HepG2 (cell line): ENCODE results near the gene ZPR1. TPM values are rescaled to one million over a fixed set of nuclear protein-coding genes. Genes with fewer than 3 reads are reported as not detected.

Source experiments
- BHLHE40 ChIP-seq: IDR thresholded peaks from 2 replicates; pipeline ENCODE4 v1.6.1; 2011; ENCODE audit warnings: low read length, improper control_type of control experiment
- DNMT1 ChIP-seq: sonication (generic); formaldehyde crosslinking; IDR thresholded peaks from 2 replicates; pipeline ENCODE4 v1.5.1; 2020; ENCODE audit warnings: mild to moderate bottlenecking, missing genetic modification reagents
- DRAP1 ChIP-seq: IDR thresholded peaks from 2 replicates; pipeline ENCODE4 v1.6.1; 2016; ENCODE audit warnings: missing genetic modification reagents, missing compliant biosample characterization
- GATAD2A ChIP-seq: IDR thresholded peaks from 2 replicates; pipeline ENCODE4 v1.6.1; 2016
- GMEB2 ChIP-seq: IDR thresholded peaks from 2 replicates; pipeline ENCODE4 v1.6.1; 2016; ENCODE audit warnings: missing biosample characterization, missing genetic modification reagents, low read depth
- HMGXB4 ChIP-seq, 2 experiments: sonication (generic) in 1 of 2; formaldehyde crosslinking in 1 of 2; IDR thresholded peaks; 2 replicates each; pipeline versions ENCODE4 v1.4.0 to v1.6.1; 2018 to 2020; ENCODE audit warnings: missing genetic modification reagents in 2 of 2, borderline replicate concordance in 1 of 2, low read depth in 1 of 2, mild to moderate bottlenecking in 1 of 2, missing biosample characterization in 1 of 2
- IKZF5 ChIP-seq: IDR thresholded peaks from 2 replicates; pipeline ENCODE4 v1.6.1; 2018; ENCODE audit warnings: missing genetic modification reagents, mild to moderate bottlenecking, missing compliant biosample characterization
- IRF2 ChIP-seq: IDR thresholded peaks from 2 replicates; pipeline ENCODE4 v1.6.1; 2018; ENCODE audit warnings: missing genetic modification reagents, missing compliant biosample characterization
- LRRFIP1 ChIP-seq: sonication (generic); formaldehyde crosslinking; conservative IDR thresholded peaks from 2 replicates; pipeline ENCODE4 v1.4.0; 2020; ENCODE audit warnings: missing genetic modification reagents
- MATR3 ChIP-seq: sonication (generic); formaldehyde crosslinking; IDR thresholded peaks from 2 replicates; pipeline ENCODE4 v1.4.0; 2020; ENCODE audit warnings: missing genetic modification reagents
- MZF1 ChIP-seq: sonication (generic); formaldehyde crosslinking; IDR thresholded peaks from 2 replicates; pipeline ENCODE4 v1.8.1; 2023; ENCODE audit warnings: mild to moderate bottlenecking, missing genetic modification reagents, borderline replicate concordance
- RARA ChIP-seq: IDR thresholded peaks from 2 replicates; pipeline ENCODE4 v1.6.1; 2016; ENCODE audit warnings: missing genetic modification reagents, missing compliant biosample characterization
- RFXAP ChIP-seq: sonication (generic); formaldehyde crosslinking; IDR thresholded peaks from 2 replicates; pipeline ENCODE4 v1.4.0; 2020; ENCODE audit warnings: missing genetic modification reagents, borderline replicate concordance
- SRSF1 ChIP-seq: fragments of 200-400 bp; formaldehyde crosslinking; optimal IDR thresholded peaks from 2 replicates; pipeline ENCODE3; 2017; ENCODE audit warnings: mild to moderate bottlenecking, low read depth, low read length, moderate library complexity
- ZFP82 ChIP-seq: sonication (generic); formaldehyde crosslinking; IDR thresholded peaks from 2 replicates; pipeline ENCODE4 v1.5.1; 2020; ENCODE audit warnings: mild to moderate bottlenecking, missing genetic modification reagents, borderline replicate concordance
- ZNF143 ChIP-seq: sonication (generic); formaldehyde crosslinking; IDR thresholded peaks from 2 replicates; pipeline ENCODE4 v1.4.0; 2020; ENCODE audit warnings: missing genetic modification reagents
- ZNF354B ChIP-seq: sonication (generic); formaldehyde crosslinking; IDR thresholded peaks from 2 replicates; pipeline ENCODE4 v1.8.0; 2022; ENCODE audit warnings: mild to moderate bottlenecking, missing genetic modification reagents
- ZNF569 ChIP-seq: sonication (generic); formaldehyde crosslinking; IDR thresholded peaks from 2 replicates; pipeline ENCODE4 v1.5.0; 2020; ENCODE audit warnings: mild to moderate bottlenecking, missing genetic modification reagents, moderate library complexity, borderline replicate concordance
- ZNF713 ChIP-seq: sonication (generic); formaldehyde crosslinking; IDR thresholded peaks from 2 replicates; pipeline ENCODE4 v1.4.0; 2020; ENCODE audit warnings: mild to moderate bottlenecking, missing genetic modification reagents
- ZNF776 ChIP-seq: sonication (generic); formaldehyde crosslinking; IDR thresholded peaks from 2 replicates; pipeline ENCODE4 v1.4.0; 2020; ENCODE audit warnings: mild to moderate bottlenecking, missing genetic modification reagents
- polyA plus RNA-seq, 8 experiments: library from polyadenylated mRNA; depleted of rRNA in 3 of 8; stranded (reverse) in 7 of 8; unstranded in 1 of 8; fragments of >200 nt; fragmentation: Illumina TruSeq in 4 of 8; extraction: Trizol in 4 of 8; gene quantifications; 2 replicates each; pipeline versions ENCODE4 v1.2.1 to v1.2.3, GENCODE V29; 2011 to 2016; ENCODE audit warnings: low read depth in 4 of 8, missing spikeins in 1 of 8, mixed read lengths in 1 of 8; ENCODE audit not compliant: insufficient read depth in 1 of 8
- total RNA-seq, 5 experiments: library from RNA; depleted of rRNA; stranded (reverse); fragments of >200 nt; fragmentation: Illumina TruSeq; extraction: Trizol; gene quantifications; 2 replicates each; pipeline ENCODE4 v1.2.3, GENCODE V29; 2016; ENCODE audit warnings: low read depth in 1 of 5

The ZPR1 gene
- total and polyA plus RNA-seq, 2 of the 13 experiments (the other 11 are each of a cell fraction or from before 2014, with no cell fraction given), result 40.0 to 79.3 TPM

GRCh38 chr11:116772443-116773202 is 15.2 kb downstream of the ZPR1 start, which contains the start of gene BUD13 (continued):
- peak; percentile 91 for TF ChIP-seq SRSF1
- no peak for TF ChIP-seq MATR3
- TF ChIP-seq RFXAP (CRISPR knock-in tag), result peak; percentile 91
- TF ChIP-seq DRAP1 (CRISPR knock-in tag), result peak; percentile 88
- TF ChIP-seq LRRFIP1, result no peak; the same call in 1 of the 2 replicates
- peak; percentile 83 for TF ChIP-seq IKZF5 (CRISPR knock-in tag)
- peak; percentile 84 to 91; a peak in 3 of 4 replicates for TF ChIP-seq HMGXB4 (CRISPR knock-in tag; IDR thresholded peaks at IDR 0.05; ENCODE audit: borderline replicate concordance in 1 of 2, low read depth in 1 of 2)
- peak; percentile 94 for TF ChIP-seq IRF2 (CRISPR knock-in tag)
- peak; percentile 50 for TF ChIP-seq RARA (CRISPR knock-in tag)
- TF ChIP-seq ZNF143 (CRISPR knock-in tag), result no peak
- peak; percentile 93; the same call in 1 of the 2 replicates for TF ChIP-seq ZNF776 (CRISPR knock-in tag)
- TF ChIP-seq DNMT1 (CRISPR knock-in tag), result 0 out of 2 replicates have a peak, but pooled peaks have one; percentile 62
- 0 out of 2 replicates have a peak, but pooled peaks have one; percentile 56 for TF ChIP-seq ZFP82 (CRISPR knock-in tag)
- 0 out of 2 replicates have a peak, but pooled peaks have one; percentile 41 for TF ChIP-seq GMEB2 (CRISPR knock-in tag)
- TF ChIP-seq ZNF354B (CRISPR knock-in tag), result no peak
- TF ChIP-seq MZF1 (CRISPR knock-in tag), result no peak; the same call in 1 of the 2 replicates
- TF ChIP-seq BHLHE40, result peak; percentile 69
- peak; percentile 82; the same call in 1 of the 2 replicates for TF ChIP-seq ZNF569 (CRISPR knock-in tag)
- TF ChIP-seq ZNF713, result peak; percentile 58; the same call in 1 of the 2 replicates
- TF ChIP-seq GATAD2A (CRISPR knock-in tag), result peak; percentile 71
